Ectodermal cell (in vitro differentiated cells): ENCODE measurements around the gene MAPK8IP2. TPM values are rescaled to one million over a fixed set of nuclear protein-coding genes. Genes with fewer than 3 reads are reported as not detected.

Experiments
- H3K27ac ChIP-seq: 2 replicates; pipeline ENCODE4 v1.7.0; 2013; ENCODE audit warnings: mild to moderate bottlenecking, low read depth, low read length; ENCODE audit not compliant: insufficient read depth, poor library complexity, severe bottlenecking
- H3K27me3 ChIP-seq: 2 replicates; pipeline ENCODE4 v1.7.0; 2013; ENCODE audit warnings: mild to moderate bottlenecking, low read length; ENCODE audit not compliant: insufficient read depth, control insufficient read depth, poor library complexity, severe bottlenecking
- H3K36me3 ChIP-seq: one replicate; pipeline ENCODE4 v1.7.0; 2013; ENCODE audit warnings: low read length; ENCODE audit not compliant: control insufficient read depth, insufficient read depth
- H3K4me1 ChIP-seq: one replicate; pipeline ENCODE4 v1.7.0; 2013; ENCODE audit warnings: low read length; ENCODE audit not compliant: control insufficient read depth, insufficient read depth
- H3K4me3 ChIP-seq: 2 replicates; pipeline ENCODE4 v1.7.0; 2013; ENCODE audit warnings: low read depth, low read length, control low read depth; ENCODE audit not compliant: insufficient read depth
- H3K9me3 ChIP-seq: 2 replicates; pipeline ENCODE4 v1.7.0; 2013; ENCODE audit warnings: mild to moderate bottlenecking, low read length, moderate library complexity; ENCODE audit not compliant: control insufficient read depth
- WGBS, 2 experiments: methylation state at CpG; one replicate each; pipeline ENCODE4 v1.1.7; 2013; ENCODE audit warnings: missing lambda C conversion rate in 2 of 2; 5-methylcytosine and 5-hydroxymethylcytosine counted together
- polyA plus RNA-seq, 4 experiments: library from polyadenylated mRNA; stranded (reverse); fragments of 50-300 nt; gene quantifications; one replicate each; pipeline ENCODE4 v1.2.3, GENCODE V29; 2013

The MAPK8IP2 gene
- polyA plus RNA-seq (2013, experiment 1 of 4): 2.1 TPM
- polyA plus RNA-seq (2013, experiment 2 of 4): 2.4 TPM
- 2.1 TPM for polyA plus RNA-seq (2013, experiment 3 of 4)
- polyA plus RNA-seq (2013, experiment 4 of 4): 2.3 TPM

DNA sequence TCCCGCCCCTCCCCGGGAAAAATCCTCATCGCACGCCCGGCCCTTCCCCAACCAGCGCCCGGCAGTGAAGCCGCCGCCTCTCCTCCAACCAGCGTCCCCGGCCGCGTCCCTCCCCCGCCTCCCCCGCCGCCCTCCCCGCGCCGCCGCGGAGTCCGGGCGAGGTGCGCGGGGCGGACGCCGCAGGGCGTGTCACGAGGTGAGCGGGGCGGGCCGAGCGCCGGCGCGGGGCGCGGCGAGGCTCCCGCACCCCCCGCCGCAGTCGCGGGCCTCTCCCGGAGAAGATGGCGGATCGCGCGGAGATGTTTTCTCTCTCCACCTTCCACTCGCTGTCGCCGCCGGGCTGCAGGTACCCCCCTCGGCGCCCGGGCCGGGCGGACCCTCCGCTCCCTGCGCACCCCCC is at the start of gene MAPK8IP2:
MAPK8IP2 (plus strand) TSS at position 256 of the 400 bp plus-strand sequence; CDS start at position 282, 26 bp downstream.
- Histone ChIP-seq H3K9me3 (no peaks in the 10 kb centered on the region), H3K36me3 (no peaks in the 10 kb centered on the region), H3K4me3 (peak within 1 kb of the TSS; percentile 31), H3K27ac (no peak within 1 kb of the TSS), H3K27me3 (peaks cover 81% of the 10 kb centered on the region), H3K4me1 (peaks cover 13% of the 10 kb centered on the region)
- WGBS, 2 experiments: 1% methylated on average over 58 to 60 of the region's 61 CpGs

- H3K4me1 ChIP-seq: no peaks in the 10 kb centered on the region
- H3K9me3 ChIP-seq: no peaks in the 10 kb centered on the region
- H3K27ac ChIP-seq: no peak overlapping the region
- no peak overlapping the region for H3K4me3 ChIP-seq
- H3K36me3 ChIP-seq: no peaks in the 10 kb centered on the region
- H3K27me3 ChIP-seq: no peaks in the 10 kb centered on the region
- 95% methylated on average over 11 of the region's 11 CpGs for WGBS, 2 experiments
Measured at GRCh38 chr22:50551160-50551752, 49.3 kb upstream of the MAPK8IP2 start.

DNA sequence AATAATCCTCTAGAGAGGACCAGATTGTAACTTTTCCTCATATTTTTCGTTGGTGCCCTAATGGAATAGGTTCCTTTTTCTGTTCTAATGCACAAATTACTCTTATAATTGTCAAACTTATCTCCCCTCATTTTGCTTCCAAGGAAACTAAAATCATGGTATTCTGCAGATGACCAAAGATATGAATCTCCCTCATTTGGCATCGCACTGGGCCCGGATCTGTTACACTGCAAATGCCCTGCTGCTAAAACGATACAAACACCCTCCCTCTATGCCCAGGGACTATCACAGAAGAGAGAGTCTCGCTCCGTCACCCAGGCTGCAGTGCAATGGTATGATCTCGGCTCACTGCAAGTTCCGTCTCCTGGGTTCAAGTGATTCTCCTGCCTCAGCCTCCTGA is 47.3 kb upstream of the MAPK8IP2 start:
- no peaks in the 10 kb centered on the region for H3K36me3 ChIP-seq
- H3K4me3 ChIP-seq: no peak overlapping the region
- H3K27me3 ChIP-seq: no peaks in the 10 kb centered on the region
- H3K4me1 ChIP-seq: no peaks in the 10 kb centered on the region
- 90 to 93% methylated on average over 8 of the region's 8 CpGs for WGBS, 2 experiments
- H3K27ac ChIP-seq: no peak overlapping the region
- no peaks in the 10 kb centered on the region for H3K9me3 ChIP-seq

GRCh38 chr22:50556703-50557102 is 43.9 kb upstream of the MAPK8IP2 start:
- Histone ChIP-seq H3K4me3 (no peak overlapping the region), H3K27me3 (no peaks in the 10 kb centered on the region), H3K4me1 (no peaks in the 10 kb centered on the region), H3K36me3 (no peaks in the 10 kb centered on the region), H3K27ac (no peak overlapping the region), H3K9me3 (no peaks in the 10 kb centered on the region)
- 91 to 100% methylated on average over 1 to 5 of the region's 5 CpGs for WGBS, 2 experiments

- 91 to 93% methylated on average over 3 of the region's 3 CpGs for WGBS, 2 experiments
- Histone ChIP-seq H3K4me1 (no peaks in the 10 kb centered on the region), H3K36me3 (no peaks in the 10 kb centered on the region), H3K9me3 (no peaks in the 10 kb centered on the region), H3K27ac (no peak overlapping the region), H3K4me3 (no peak overlapping the region), H3K27me3 (peaks cover 20% of the 10 kb centered on the region)
Measured at GRCh38 chr22:50560034-50560433, 40.6 kb upstream of the MAPK8IP2 start.

DNA sequence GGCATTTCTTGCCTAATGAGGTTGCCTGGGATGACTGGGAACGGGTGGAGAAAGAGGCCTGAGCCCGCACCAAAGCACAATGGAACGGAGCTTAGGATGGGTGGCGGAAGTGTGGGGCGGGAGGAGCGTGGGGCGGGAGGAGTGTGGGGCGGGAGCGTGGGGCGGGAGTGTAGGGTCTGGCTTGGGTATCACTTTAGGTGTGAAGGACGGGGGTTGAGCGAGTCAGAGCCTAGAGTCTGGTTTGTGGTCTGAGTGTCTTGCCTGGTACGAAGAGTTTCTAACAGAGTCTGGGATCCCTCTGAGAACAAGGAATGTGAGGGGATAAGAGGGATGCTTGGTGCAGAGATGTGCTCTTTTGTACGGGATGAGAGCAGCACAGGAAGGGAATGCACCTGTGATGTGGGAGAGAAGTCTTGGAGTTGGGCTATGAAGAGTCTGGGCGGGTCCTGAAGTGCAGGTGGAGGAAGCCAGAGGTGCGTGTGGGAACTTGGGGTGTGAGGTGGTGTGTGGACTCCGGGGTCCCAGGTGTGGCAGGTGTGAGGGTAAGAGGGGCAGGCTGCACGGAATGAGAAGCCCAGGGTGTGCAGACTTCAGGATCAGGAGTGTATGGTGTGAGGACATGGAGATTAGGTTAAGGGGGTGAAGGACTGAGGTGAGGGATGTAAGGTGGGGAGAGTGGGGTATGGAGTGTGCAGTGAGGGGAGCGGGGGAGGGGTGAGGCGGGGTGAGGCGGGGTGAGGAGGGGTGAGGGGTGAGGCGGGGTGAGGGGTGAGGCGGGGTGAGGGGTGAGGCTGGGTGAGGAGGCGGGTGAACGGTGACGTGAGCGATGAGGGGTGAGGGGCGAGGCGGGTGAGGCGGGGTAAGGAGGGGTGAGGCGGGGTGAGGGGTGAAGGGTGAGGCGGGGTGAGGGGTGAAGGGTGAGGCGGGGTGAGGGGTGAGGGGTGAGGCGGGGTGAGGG is 38.9 kb upstream of the MAPK8IP2 start:
- 83% methylated on average over 21 to 24 of the region's 34 CpGs for WGBS, 2 experiments
- Histone ChIP-seq H3K36me3 (no peaks in the 10 kb centered on the region), H3K4me1 (no peaks in the 10 kb centered on the region)

GRCh38 chr22:50562523-50563412 is 37.8 kb upstream of the MAPK8IP2 start, which contains the start of gene SYCE3:
Gene SYCE3 (minus strand): TSS chr22:50562919. CDS start chr22:50556405, 6,514 bp downstream.
- Histone ChIP-seq H3K27me3 (peaks cover 20% of the 10 kb centered on the region), H3K36me3 (peaks cover 3% of the 10 kb centered on the region), H3K27ac (no peak within 1 kb of the TSS), H3K4me1 (no peaks in the 10 kb centered on the region), H3K9me3 (no peaks in the 10 kb centered on the region), H3K4me3 (peak within 1 kb of the TSS; percentile 59)
- WGBS, 2 experiments: 8 to 9% methylated on average over 59 of the region's 61 CpGs

More for the DNA sequence above, 38.9 kb upstream of the MAPK8IP2 start:
- Histone ChIP-seq H3K27me3 (peaks cover 20% of the 10 kb centered on the region), H3K9me3 (no peaks in the 10 kb centered on the region), H3K27ac (no peak overlapping the region), H3K4me3 (no peak overlapping the region)

- Histone ChIP-seq H3K36me3 (peaks cover 6% of the 10 kb centered on the region), H3K4me1 (no peaks in the 10 kb centered on the region), H3K27ac (no peak overlapping the region), H3K4me3 (peak overlapping the region; percentile 59), H3K9me3 (no peaks in the 10 kb centered on the region), H3K27me3 (peaks cover 20% of the 10 kb centered on the region)
- 44 to 45% methylated on average over 17 of the region's 17 CpGs for WGBS, 2 experiments
Measured at GRCh38 chr22:50563413-50564160, 37.0 kb upstream of the MAPK8IP2 start.

DNA sequence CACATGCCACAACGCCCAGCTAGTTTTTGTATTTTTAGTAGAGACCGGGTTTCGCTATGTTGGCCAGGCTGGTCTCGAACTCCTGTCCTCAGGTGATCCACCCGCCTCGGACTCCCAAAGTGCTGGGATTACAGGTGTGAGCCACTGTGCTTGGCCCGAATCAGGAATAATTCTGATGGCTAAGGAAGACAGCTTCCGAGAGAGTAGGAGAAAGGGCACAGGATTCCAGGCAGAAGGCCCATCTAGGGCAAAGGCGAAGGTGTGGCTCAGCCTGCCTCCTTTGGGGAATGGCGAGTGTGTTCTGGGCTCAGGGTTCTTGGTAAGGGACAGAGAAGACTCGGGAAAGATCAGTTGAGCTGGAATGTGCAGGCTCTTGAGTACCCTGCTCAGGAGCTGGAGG is 36.3 kb upstream of the MAPK8IP2 start:
- H3K4me1 ChIP-seq: no peaks in the 10 kb centered on the region

More for the DNA sequence above, 36.3 kb upstream of the MAPK8IP2 start:
- Histone ChIP-seq H3K9me3 (no peaks in the 10 kb centered on the region), H3K27me3 (peaks cover 20% of the 10 kb centered on the region), H3K36me3 (peaks cover 6% of the 10 kb centered on the region), H3K4me3 (no peak overlapping the region), H3K27ac (no peak overlapping the region)
- 88 to 90% methylated on average over 11 of the region's 11 CpGs for WGBS, 2 experiments
